Measurements from ENCODE around the gene IQSEC3. TPM values are rescaled to one million over a fixed set of nuclear protein-coding genes. Genes with fewer than 3 reads are reported as not detected.

IQSEC3 gene
- total RNA-seq, 2 donors from 2014 or later = 0.78 to 1.6 TPM

- no peaks in the 10 kb centered on the region for H3K9me3 ChIP-seq
- intact Hi-C loops (cut with DNase I) = no loop called here
- WGBS, 2 donors = 74 to 80% methylated on average over 11 to 13 of the region's 13 CpGs
- TF ChIP-seq POLR2A (IDR thresholded peaks at IDR 0.05) (peak in 1 of 3 donors; percentile 11), CTCF (IDR thresholded peaks at IDR 0.05) (no peak)
- ATAC-seq (no peak), DNase-seq (no peak)
- no peak overlapping the region for H3K4me3 ChIP-seq
- H3K36me3 ChIP-seq (replicated peaks in 1 of 2; ENCODE audit: insufficient read depth in 1 of 2, low read depth in 2 of 2) = no peaks in the 10 kb centered on the region
- no peak overlapping the region for H3K27ac ChIP-seq
- H3K27me3 ChIP-seq = no peaks in the 10 kb centered on the region
- H3K4me1 ChIP-seq = no peaks in the 10 kb centered on the region
These were observed 90.4 kb downstream of the IQSEC3 start for GRCh38 chr12:156945-157344.

- no peaks in the 10 kb centered on the region for H3K4me1 ChIP-seq
- ATAC-seq = no peak
- H3K36me3 ChIP-seq (replicated peaks in 1 of 2; ENCODE audit: insufficient read depth in 1 of 2, low read depth in 2 of 2) = no peaks in the 10 kb centered on the region
- H3K4me3 ChIP-seq = no peak overlapping the region
- WGBS, 2 donors = 81 to 90% methylated on average over 8 to 12 of the region's 12 CpGs
- intact Hi-C loops (cut with DNase I) = no loop called here
- TF ChIP-seq CTCF (IDR thresholded peaks at IDR 0.05) (no peak), POLR2A (IDR thresholded peaks at IDR 0.05) (no peak)
- no peaks in the 10 kb centered on the region for H3K9me3 ChIP-seq
- H3K27ac ChIP-seq = no peak overlapping the region
- no peaks in the 10 kb centered on the region for H3K27me3 ChIP-seq
- DNase-seq = no peak
These were observed 91.1 kb downstream of the IQSEC3 start for GRCh38 chr12:157644-158043.

GRCh38 chr12:159156-159782, 92.7 kb downstream of the IQSEC3 start:
- no peaks in the 10 kb centered on the region for H3K36me3 ChIP-seq (replicated peaks in 1 of 2; ENCODE audit: insufficient read depth in 1 of 2, low read depth in 2 of 2)
- WGBS, 2 donors = 64 to 69% methylated on average over 7 of the region's 7 CpGs
- TF ChIP-seq CTCF (IDR thresholded peaks at IDR 0.05) = no peak
- no peak for TF ChIP-seq POLR2A (IDR thresholded peaks at IDR 0.05)

GRCh38 chr12:160858-161257, 94.3 kb downstream of the IQSEC3 start:
- no peaks in the 10 kb centered on the region for H3K36me3 ChIP-seq (replicated peaks in 1 of 2; ENCODE audit: insufficient read depth in 1 of 2, low read depth in 2 of 2)
- H3K9me3 ChIP-seq = no peaks in the 10 kb centered on the region
- WGBS, 2 donors = 58 to 70% methylated on average over 9 of the region's 9 CpGs
- no peaks in the 10 kb centered on the region for H3K4me1 ChIP-seq
- DNase-seq (no peak), ATAC-seq (no peak)
- TF ChIP-seq CTCF (IDR thresholded peaks at IDR 0.05) = no peak
- no peak for TF ChIP-seq POLR2A (IDR thresholded peaks at IDR 0.05)
- H3K4me3 ChIP-seq = no peak overlapping the region
- intact Hi-C loops (cut with DNase I) = no loop called here
- H3K27me3 ChIP-seq = peaks cover 0 to 5% of the 10 kb centered on the region in 2 donors
- H3K27ac ChIP-seq = no peak overlapping the region

More at GRCh38 chr12:159156-159782, 92.7 kb downstream of the IQSEC3 start:
- DNase-seq (no peak), ATAC-seq (no peak)
- intact Hi-C loops (cut with DNase I) = no loop called here
- H3K4me3 ChIP-seq = no peak overlapping the region
- no peak overlapping the region for H3K27ac ChIP-seq
- H3K27me3 ChIP-seq = peaks cover 0 to 5% of the 10 kb centered on the region in 2 donors
- H3K4me1 ChIP-seq = no peaks in the 10 kb centered on the region
- no peaks in the 10 kb centered on the region for H3K9me3 ChIP-seq

- H3K27ac ChIP-seq = no peak overlapping the region
- WGBS, 2 donors = 82 to 84% methylated on average over 7 to 8 of the region's 8 CpGs
- no peaks in the 10 kb centered on the region for H3K4me1 ChIP-seq
- no peaks in the 10 kb centered on the region for H3K9me3 ChIP-seq
- TF ChIP-seq POLR2A (IDR thresholded peaks at IDR 0.05) = no peak
- TF ChIP-seq CTCF (IDR thresholded peaks at IDR 0.05) = no peak
- ATAC-seq = no peak
- no peaks in the 10 kb centered on the region for H3K36me3 ChIP-seq (replicated peaks in 1 of 2; ENCODE audit: insufficient read depth in 1 of 2, low read depth in 2 of 2)
- no peak overlapping the region for H3K4me3 ChIP-seq
- no peak for DNase-seq
- peaks cover 0 to 5% of the 10 kb centered on the region in 2 donors for H3K27me3 ChIP-seq
- intact Hi-C loops (cut with DNase I) = no loop called here
These were observed 95.3 kb downstream of the IQSEC3 start for GRCh38 chr12:161823-162222.

Data from body of pancreas (tissue), 4 donors.